ENCODE data around the gene LHCGR.

The LHCGR gene

GRCh38 chr2:48651158-48651790 is 104.2 kb downstream of the LHCGR start (continued):
- TF ChIP-seq ZFP37 (tag by site-specific recombination; IDR thresholded peaks at IDR 0.05) = no peak

DNA sequence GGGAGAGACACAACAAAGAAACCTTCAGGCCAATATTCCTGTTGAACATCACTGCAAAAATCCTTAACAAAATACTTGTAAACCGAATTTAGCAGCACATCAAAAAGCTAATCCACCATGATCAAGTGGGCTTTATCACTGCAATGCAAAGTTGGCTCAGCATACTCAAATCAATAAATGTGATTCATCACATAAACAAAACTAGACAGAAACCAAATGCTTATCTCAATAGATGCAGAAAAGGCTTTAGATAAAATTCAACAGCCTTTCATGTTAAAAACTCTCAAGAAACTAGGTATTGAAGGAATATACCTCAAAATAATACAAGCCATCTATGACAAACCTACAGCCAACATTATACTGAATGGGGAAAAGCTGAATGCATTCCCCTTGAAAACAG is 117.3 kb downstream of the LHCGR start:
- Histone ChIP-seq H3K9me3 (ENCODE audit: control insufficient read depth, insufficient read depth, low read depth, low read length) (no peaks in the 10 kb centered on the region), H3K36me3 (ENCODE audit: control insufficient read depth in 2 of 2, insufficient read depth in 1 of 2, low read length in 2 of 2) (no peaks in the 10 kb centered on the region), H3K4me1 (ENCODE audit: control insufficient read depth, insufficient read depth, low read length) (no peaks in the 10 kb centered on the region), H3K27ac (ENCODE audit: extremely low read depth, low read depth, low read length) (no peak overlapping the region), H3K4me3 (ENCODE audit: low read depth, low read length) (no peak overlapping the region)
- ChIA-PET CTCF (interaction anchor here (1.2 kb wide), 1 partner anchor 178 kb away, joined by 4 read pairs; no protein-coding TSS in a partner anchor), POLR2A (interaction anchor here (0.9 kb wide), 1 partner anchor 15 kb away, joined by 4 read pairs; no protein-coding TSS in a partner anchor)
- TF ChIP-seq ZNF555 (tag by site-specific recombination; conservative IDR thresholded peaks at IDR 0.05) = no peak

Measured in HEK293 (cell line).